K562 (cell line): ENCODE results near the gene RBMXL3. TPM values are rescaled to one million over a fixed set of nuclear protein-coding genes. Genes with fewer than 3 reads are reported as not detected.
"Not testable (repeated sequence)": the region's sequence is repeated elsewhere in the genome, so short reads cannot be mapped to it uniquely, and the experiment has no call there.

ENCODE experiments used
- ATAC-seq: fragments of 200-7000 bp; cut with Tn5 transposase; 3 replicates; pipeline ENCODE4 v1.9.1; 2020; ENCODE audit warnings: moderate library complexity
- BruUV-seq: library from RNA; stranded (reverse); fragments of 400-500 nt; replicated peaks from 2 replicates; lab custom pipeline; 2021; lab: Mats Ljungman, UMichigan
- CTCF ChIA-PET: fragments of 300-600 bp; formaldehyde crosslinking; extraction: SDS; loops from one replicate; lab custom pipeline; 2021; ENCODE audit warnings: low intra/inter-chr PET ratio; lab: Yijun Ruan, JAX
- POLR2A ChIA-PET: fragments of 300-600, 350-650 bp; sonication (Branson Sonifier 250); formaldehyde crosslinking; extraction: SDS; loops from one replicate; lab custom pipeline; 2021; ENCODE audit warnings: antibody characterized with exemption, inconsistent platforms; lab: Yijun Ruan, JAX
- DNase-seq, 4 experiments: peaks; one replicate each; pipeline versions ENCODE4 v3.0.0 to v3.0.0-alpha.2; 2011 to 2018; ENCODE audit warnings: low spot score in 3 of 4, mixed read lengths in 3 of 4; ENCODE audit errors: extremely low read depth in 1 of 4
- FAIRE-seq: peaks from 2 replicates; lab custom pipeline; 2011; peaks lifted over from hg19 to GRCh38; lab: Jason Lieb, UNC
- H2AFZ ChIP-seq: 2 replicates; pipeline ENCODE4 v1.6.0; 2011; ENCODE audit warnings: low read depth, low read length, control low read depth, inconsistent platforms
- H3K27ac ChIP-seq: fragments of 200-600 bp; 3 replicates; pipeline ENCODE4 v1.8.0; 2011; ENCODE audit warnings: low read depth, mild to moderate bottlenecking, control low read depth, inconsistent platforms, low read length, moderate library complexity, mixed read lengths; ENCODE audit errors: extremely low read depth
- H3K27me3 ChIP-seq, 2 experiments: fragments of 300-600 bp in 1 of 2; 2 replicates in 1 of 2; 3 replicates in 1 of 2; pipeline versions ENCODE4 v1.6.0 to v1.8.0; 2011; ENCODE audit warnings: inconsistent platforms in 2 of 2, low read length in 2 of 2, mild to moderate bottlenecking in 1 of 2, mixed read lengths in 1 of 2, moderate library complexity in 1 of 2; ENCODE audit not compliant: control insufficient read depth in 2 of 2, insufficient read depth in 2 of 2
- H3K36me3 ChIP-seq: fragments of 300-600 bp; 3 replicates; pipeline ENCODE4 v1.8.0; 2011; ENCODE audit warnings: mild to moderate bottlenecking, low read length, inconsistent platforms; ENCODE audit not compliant: control insufficient read depth, insufficient read depth
- H3K4me1 ChIP-seq, 2 experiments: fragments of 200-600 bp in 1 of 2; replicated peaks in 1 of 2; 2 replicates in 1 of 2; 3 replicates in 1 of 2; pipeline versions ENCODE4 v1.5.1 to v1.8.0; 2011; ENCODE audit warnings: inconsistent platforms in 2 of 2, low read length in 2 of 2, mild to moderate bottlenecking in 1 of 2, mixed read lengths in 1 of 2, moderate library complexity in 1 of 2; ENCODE audit not compliant: control insufficient read depth in 2 of 2, insufficient read depth in 2 of 2
- H3K4me2 ChIP-seq: 2 replicates; pipeline ENCODE4 v1.6.1; 2011; ENCODE audit warnings: low read length, control low read depth, inconsistent platforms, mixed read lengths; ENCODE audit not compliant: insufficient read depth
- H3K4me3 ChIP-seq: fragments of 200-600 bp; sonication (generic), shearing (Covaris generic); 2 replicates; pipeline ENCODE4 v1.5.1; 2016; ENCODE audit warnings: control low read depth, inconsistent platforms
- H3K79me2 ChIP-seq: fragments of 200-600 bp; 3 replicates; pipeline ENCODE4 v1.8.0; 2011; ENCODE audit warnings: low read length, inconsistent platforms; ENCODE audit not compliant: control insufficient read depth, insufficient read depth
- H3K9ac ChIP-seq, 2 experiments: 2 replicates each; pipeline versions ENCODE4 v1.6.0 to v1.6.1; 2011; ENCODE audit warnings: low read depth in 2 of 2, low read length in 2 of 2, control low read depth in 1 of 2, inconsistent platforms in 1 of 2, mild to moderate bottlenecking in 1 of 2, mixed read lengths in 1 of 2; ENCODE audit not compliant: insufficient read depth in 1 of 2
- H3K9me1 ChIP-seq: one replicate; pipeline ENCODE4 v1.6.0; 2011; ENCODE audit warnings: inconsistent platforms, mild to moderate bottlenecking, low read length, moderate library complexity; ENCODE audit not compliant: control insufficient read depth, insufficient read depth
- H3K9me3 ChIP-seq: replicated peaks from 2 replicates; pipeline ENCODE4 v1.5.1; 2011; ENCODE audit warnings: low read depth, low read length, inconsistent platforms; ENCODE audit not compliant: control insufficient read depth, insufficient read depth
- H4K20me1 ChIP-seq: replicated peaks from 2 replicates; pipeline ENCODE4 v1.6.1; 2011; ENCODE audit warnings: low read length, inconsistent platforms, mixed read lengths; ENCODE audit not compliant: control insufficient read depth, insufficient read depth
- ADNP ChIP-seq: fragments of 200-800 bp; sonication (Bioruptor generic); IDR thresholded peaks from 2 replicates; pipeline ENCODE4 v1.6.1; 2016; ENCODE audit warnings: missing genetic modification characterization, missing compliant biosample characterization
- ERF ChIP-seq: fragments of 450-650 bp; formaldehyde crosslinking; IDR thresholded peaks from 2 replicates; pipeline ENCODE4 v1.4.0; 2020; ENCODE audit warnings: mild to moderate bottlenecking, mixed read lengths
- SETDB1 ChIP-seq: IDR thresholded peaks from one replicate; pipeline ENCODE4 v1.6.1; 2012; ENCODE audit warnings: low read length, control low read depth, inconsistent platforms
- WGBS: fragments of 100-300 bp; shearing (Covaris generic); methylation state at CpG from one replicate; pipeline ENCODE4 v1.1.6; 2016; ENCODE audit warnings: low coverage, mixed read lengths; ENCODE audit not compliant: insufficient coverage; ENCODE audit errors: missing lambda C conversion rate; 5-methylcytosine and 5-hydroxymethylcytosine counted together
- in situ Hi-C: fragments of 300-500 bp; cut with MboI; formaldehyde crosslinking; loops from 4 replicates; pipeline ENCODE4 v1.15.0; 2018; ENCODE audit warnings: inconsistent platforms, mixed read lengths
- intact Hi-C: fragments of 100-400 bp; cut with micrococcal nuclease; formaldehyde crosslinking; loops from 2 replicates; pipeline ENCODE4 v1.14.2; 2022
- polyA plus RNA-seq, 8 experiments: library from polyadenylated mRNA; depleted of rRNA in 4 of 8; stranded (reverse) in 5 of 8; unstranded in 3 of 8; fragments of >200 nt; fragmentation: Nextera tagmentation in 2 of 8; fragmentation: Illumina TruSeq in 1 of 8; extraction: Ambion mirVana in 2 of 8; extraction: Trizol in 1 of 8; gene quantifications; 2 replicates each; pipeline versions ENCODE4 v1.2.1 to v1.2.3, GENCODE V29; 2011 to 2014; ENCODE audit warnings: inconsistent platforms in 1 of 8, missing spikeins in 1 of 8
- total RNA-seq, 7 experiments: library from RNA; depleted of rRNA in 6 of 7; stranded (reverse); fragments of >200 nt in 6 of 7; fragmentation: Illumina TruSeq in 2 of 7; extraction: Trizol in 2 of 7; gene quantifications; 2 replicates each; pipeline versions ENCODE4 v1.2.1 to v1.2.3, GENCODE V29; 2011 to 2021; ENCODE audit warnings: low replicate concordance in 1 of 7

Gene RBMXL3
- total and polyA plus RNA-seq, 9 of the 15 experiments (the other 6 are each of a cell fraction or from before 2014, with no cell fraction given), result 0.03 to 0.31 (median 0.04) TPM; not detected in 6

DNA sequence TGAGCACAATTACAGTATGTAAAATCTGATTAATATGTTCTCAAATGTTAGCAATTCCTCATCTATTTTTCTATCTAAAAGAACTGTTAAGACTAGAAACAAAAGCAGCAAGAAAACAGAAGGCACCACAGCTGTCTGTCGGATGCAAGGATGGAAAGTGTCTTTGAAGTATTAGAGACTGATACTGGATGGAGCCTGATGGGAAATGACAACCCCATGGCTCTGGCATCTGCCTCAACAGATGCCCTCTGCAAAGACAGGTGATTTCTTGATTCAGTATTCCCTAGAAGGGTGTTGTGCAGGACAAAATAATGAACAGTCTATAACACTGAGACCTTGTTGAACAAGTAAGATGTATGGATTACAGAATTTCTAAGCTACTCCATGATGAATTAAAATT, 24.9 kb downstream of the RBMXL3 start (continued):
- no peak for TF ChIP-seq ADNP (tag)
- TF ChIP-seq ERF, result no peak

GRCh38 chrX:115214605-115215004, 25.4 kb downstream of the RBMXL3 start:
- intact Hi-C loops (no loop called here), in situ Hi-C loops (no loop called here)
- H3K9ac ChIP-seq, result no peak overlapping the region
- H4K20me1 ChIP-seq, result no peaks in the 10 kb centered on the region
- ChIA-PET CTCF (no interaction called here), POLR2A (no interaction called here)
- no peaks in the 10 kb centered on the region for H3K9me3 ChIP-seq
- no peak for TF ChIP-seq SETDB1
- H3K4me1 ChIP-seq, result no peaks in the 10 kb centered on the region
- H3K79me2 ChIP-seq, result no peaks in the 10 kb centered on the region
- no peak overlapping the region for H3K4me2 ChIP-seq
- no peak overlapping the region for H3K27ac ChIP-seq
- ATAC-seq (no peak), DNase-seq (no peak), FAIRE-seq (no peak)
- no peaks in the 10 kb centered on the region for H3K27me3 ChIP-seq
- no TSS peak for BruUV-seq
- H3K4me3 ChIP-seq, result no peak overlapping the region
- H3K36me3 ChIP-seq, result no peaks in the 10 kb centered on the region
- no peaks in the 10 kb centered on the region for H3K9me1 ChIP-seq
- WGBS, result 0% methylated on average over 3 of the region's 3 CpGs
- H2AFZ ChIP-seq, result no peak overlapping the region

GRCh38 chrX:115217346-115217745, 28.1 kb downstream of the RBMXL3 start:
- H4K20me1 ChIP-seq, H3K4me2 ChIP-seq, H3K9me1 ChIP-seq, ATAC-seq, H3K4me3 ChIP-seq, H3K27ac ChIP-seq, H3K9me3 ChIP-seq, BruUV-seq, H3K27me3 ChIP-seq, H3K36me3 ChIP-seq, H3K4me1 ChIP-seq, CTCF ChIA-PET, POLR2A ChIA-PET, FAIRE-seq, H3K79me2 ChIP-seq, intact Hi-C loops, DNase-seq, in situ Hi-C loops, H2AFZ ChIP-seq, H3K9ac ChIP-seq: not testable (repeated sequence)
- 0% methylated on average over 3 of the region's 4 CpGs for WGBS
